HG03108 (cell line): ENCODE results near the gene LRRC73.
A peak's percentile ranks its signal among the peaks of the same experiment; 100 is the strongest.
"Not testable (repeated sequence)": the region's sequence is repeated elsewhere in the genome, so short reads cannot be mapped to it uniquely, and the experiment has no call there.

Experiments used
- ATAC-seq: cut with Tn5 transposase; IDR thresholded peaks from one replicate; pipeline ENCODE4 v1.9.1; 2021; ENCODE audit warnings: moderate library complexity; ENCODE audit not compliant: unreplicated experiment

The LRRC73 gene

GRCh38 chr6:43511824-43512415 is 1.8 kb upstream of the LRRC73 start:
- no peak for ATAC-seq

- no peak for ATAC-seq
Measured at GRCh38 chr6:43510827-43511163, 649 bp upstream of the LRRC73 start.

- no peak for ATAC-seq
Measured at GRCh38 chr6:43509142-43509983, 783 bp downstream of the LRRC73 start.

GRCh38 chr6:43508481-43509141 is 1.5 kb downstream of the LRRC73 start:
- ATAC-seq: no peak

GRCh38 chr6:43506667-43507471 is 3.3 kb downstream of the LRRC73 start:
- peak; percentile 48 for ATAC-seq

- ATAC-seq: no peak
Measured at GRCh38 chr6:43506171-43506570, 4.0 kb downstream of the LRRC73 start.

- ATAC-seq: no peak
Measured at GRCh38 chr6:43505718-43506117, 4.4 kb downstream of the LRRC73 start.

GRCh38 chr6:43504756-43505593 is 5.2 kb downstream of the LRRC73 start:
- no peak for ATAC-seq

- no peak for ATAC-seq
Measured at GRCh38 chr6:43503443-43503842, 6.7 kb downstream of the LRRC73 start.

GRCh38 chr6:43502666-43503065 is 7.5 kb downstream of the LRRC73 start:
- ATAC-seq: no peak

- ATAC-seq: no peak
Measured at GRCh38 chr6:43500921-43501320, 9.2 kb downstream of the LRRC73 start.

- ATAC-seq: no peak
Measured at GRCh38 chr6:43499028-43499815, 10.9 kb downstream of the LRRC73 start.

- not testable (repeated sequence) for ATAC-seq
Measured at GRCh38 chr6:43498291-43498690, 11.9 kb downstream of the LRRC73 start.

- ATAC-seq: no peak
Measured at GRCh38 chr6:43497689-43498088, 12.5 kb downstream of the LRRC73 start.

- no peak for ATAC-seq
Measured at GRCh38 chr6:43497129-43497396, 13.1 kb downstream of the LRRC73 start.

GRCh38 chr6:43496370-43497128 is 13.6 kb downstream of the LRRC73 start:
- no peak for ATAC-seq

GRCh38 chr6:43495409-43495941 is 14.7 kb downstream of the LRRC73 start:
- ATAC-seq: no peak

GRCh38 chr6:43494766-43495165 is 15.4 kb downstream of the LRRC73 start:
- no peak for ATAC-seq

- ATAC-seq: no peak
Measured at GRCh38 chr6:43494321-43494720, 15.8 kb downstream of the LRRC73 start.
